Lower leg skin (tissue), 3 donors: ENCODE measurements around the gene ALDH1A3.

Source experiments
- CTCF ChIP-seq, 3 donors: fragments of 450-650 bp; IDR thresholded peaks; one replicate each; pipeline ENCODE4 v1.5.1; 2016; ENCODE audit warnings: antibody characterized with exemption in 3 of 3, mild to moderate bottlenecking in 3 of 3, moderate library complexity in 2 of 3
- POLR2A ChIP-seq, 2 donors: fragments of 450-650 bp; IDR thresholded peaks; one replicate each; pipeline ENCODE4 v1.6.1; 2016 to 2017; ENCODE audit warnings: antibody characterized with exemption in 2 of 2, mild to moderate bottlenecking in 1 of 2, moderate library complexity in 1 of 2

GRCh38 chr15:100885811-100886210, 6.2 kb downstream of the ALDH1A3 start:
- no peak for TF ChIP-seq CTCF (IDR thresholded peaks at IDR 0.05)
- no peak for TF ChIP-seq POLR2A (IDR thresholded peaks at IDR 0.05)
